GM19372 (cell line): ENCODE data around the gene GLI3.

Source experiments
- ATAC-seq: cut with Tn5 transposase; IDR thresholded peaks from one replicate; pipeline ENCODE4 v1.9.1; 2021; ENCODE audit warnings: mild to moderate bottlenecking, low read depth, moderate library complexity; ENCODE audit not compliant: unreplicated experiment

GLI3 gene

DNA sequence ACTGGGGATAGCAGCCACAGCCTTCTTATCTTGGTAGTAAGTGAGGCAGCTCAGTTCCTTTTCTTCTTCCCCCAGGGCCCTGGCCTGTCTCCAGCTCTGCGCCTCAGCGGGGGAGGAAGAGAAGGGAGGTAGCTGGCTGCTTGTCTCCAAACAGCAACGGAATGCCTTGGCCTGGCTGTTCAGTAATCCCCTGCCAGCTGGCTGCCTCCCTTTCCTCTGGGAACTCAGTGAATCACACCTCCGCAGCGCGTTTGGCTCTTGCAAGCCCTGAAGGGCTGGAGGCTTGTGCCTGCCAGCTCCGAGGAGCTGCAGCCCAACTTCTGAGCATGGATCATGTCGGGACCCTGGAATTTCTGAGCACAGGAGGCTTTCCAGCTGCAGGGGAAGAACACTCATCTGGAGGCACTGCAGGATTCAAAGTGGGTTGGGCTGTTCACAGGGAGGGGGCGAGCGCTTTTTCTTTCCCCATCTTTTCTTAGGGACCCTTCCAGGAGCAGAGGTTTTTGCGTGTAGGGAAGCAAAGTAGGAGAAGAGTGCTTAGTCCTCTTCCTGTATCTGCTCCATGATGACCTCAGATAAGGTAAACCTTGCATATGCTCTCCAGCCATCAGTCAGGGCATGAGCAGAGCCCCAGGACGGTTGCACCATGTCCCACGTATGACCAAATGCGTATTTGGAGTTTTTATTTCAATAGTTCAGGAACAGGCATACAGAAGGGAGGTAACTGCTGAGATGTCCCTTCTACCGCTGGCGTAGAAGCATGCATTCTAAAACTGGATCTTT, 280.9 kb downstream of the GLI3 start:
- ATAC-seq: no peak

DNA sequence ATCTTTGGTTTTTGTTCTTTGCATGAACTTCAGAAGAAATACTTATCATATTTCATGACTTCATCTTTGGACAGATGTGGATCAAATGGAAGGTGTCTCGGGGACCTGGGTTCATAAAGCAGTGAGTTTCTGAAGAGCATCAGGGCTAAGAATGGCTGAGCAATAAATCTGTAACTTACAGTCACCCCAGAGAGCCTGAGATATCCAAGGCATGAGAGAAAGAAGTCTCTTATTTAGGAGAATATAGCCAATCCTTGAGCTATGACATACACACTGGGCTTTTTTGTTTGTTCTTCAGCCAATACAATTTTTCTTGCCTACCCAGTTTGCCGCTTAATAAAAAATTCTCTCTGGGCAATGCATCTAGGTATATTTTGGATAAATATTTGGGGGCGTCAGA, 281.6 kb downstream of the GLI3 start:
- no peak for ATAC-seq

- ATAC-seq: no peak
Measured at GRCh38 chr7:41954976-41955375, 282.0 kb downstream of the GLI3 start.

DNA sequence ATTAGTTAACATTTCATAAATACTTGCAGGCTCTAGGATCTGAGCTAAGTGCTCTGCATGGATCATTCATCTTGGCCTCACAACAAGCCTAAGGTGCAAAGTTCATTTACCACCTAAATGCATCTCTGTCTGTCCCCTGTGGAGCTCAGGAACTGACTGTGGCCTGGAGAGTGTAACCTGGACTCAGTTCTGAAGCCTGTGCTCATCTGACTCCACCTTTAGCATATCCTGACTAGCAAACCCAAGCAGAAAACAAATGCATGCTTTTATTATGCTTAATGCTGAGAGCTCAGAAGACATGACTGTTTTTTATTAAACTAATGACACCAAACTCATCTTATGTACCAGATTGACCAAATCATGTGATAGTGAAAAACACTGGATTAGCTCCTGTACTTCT, 288.5 kb downstream of the GLI3 start:
- ATAC-seq: no peak

GRCh38 chr7:41943094-41943577, 293.9 kb downstream of the GLI3 start:
- peak; percentile 91 for ATAC-seq

DNA sequence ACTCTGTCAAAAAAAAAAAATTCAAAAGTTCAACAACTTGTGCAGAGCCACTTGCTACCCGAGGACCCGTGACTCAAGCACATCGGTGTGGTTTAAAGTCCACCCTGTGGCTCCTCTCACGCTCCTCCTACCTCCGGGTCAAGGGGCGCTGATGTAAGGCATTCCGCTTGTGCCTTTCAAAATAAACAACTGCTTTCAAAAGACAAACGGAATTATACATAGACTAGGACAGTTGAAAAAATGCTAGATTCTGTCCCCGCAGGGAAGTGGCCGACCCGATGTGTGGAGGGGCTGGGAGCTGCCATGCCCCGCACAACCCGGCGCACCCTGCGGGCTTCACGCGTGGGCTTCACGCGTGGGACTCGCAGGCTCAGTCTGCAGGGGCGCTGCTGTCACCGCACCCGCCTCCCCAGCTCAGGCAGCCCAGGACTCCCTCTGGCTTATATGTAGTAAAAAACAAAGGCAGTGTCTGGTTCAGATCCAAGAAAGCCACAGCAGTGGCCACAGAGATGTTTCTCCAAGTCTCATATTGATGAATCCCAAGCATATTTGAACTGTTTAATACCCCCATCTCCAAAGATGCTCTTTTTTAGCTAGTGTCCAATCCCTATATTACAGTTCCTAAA, 294.4 kb downstream of the GLI3 start:
- ATAC-seq: no peak

GRCh38 chr7:41940760-41941343, 296.2 kb downstream of the GLI3 start:
- ATAC-seq: peak; percentile 72

DNA sequence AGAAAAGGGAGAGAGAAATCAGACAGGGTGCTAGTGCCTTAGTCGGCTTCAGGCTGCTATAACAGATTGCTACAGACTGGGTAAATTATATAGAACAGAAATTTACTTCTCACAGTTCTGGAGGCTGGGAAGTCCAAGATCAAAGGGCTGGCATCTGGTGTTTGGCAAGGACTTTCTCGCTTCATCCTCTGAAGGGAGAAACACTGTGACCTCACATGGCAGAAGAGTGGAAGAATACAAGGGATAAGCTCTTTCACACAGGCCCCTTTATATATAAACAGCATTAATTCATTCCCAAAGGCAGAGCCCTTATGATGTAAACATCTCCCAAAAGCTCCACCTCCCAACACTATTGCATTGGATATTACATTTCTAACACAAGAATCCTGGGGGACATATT, 298.6 kb downstream of the GLI3 start:
- ATAC-seq: no peak

DNA sequence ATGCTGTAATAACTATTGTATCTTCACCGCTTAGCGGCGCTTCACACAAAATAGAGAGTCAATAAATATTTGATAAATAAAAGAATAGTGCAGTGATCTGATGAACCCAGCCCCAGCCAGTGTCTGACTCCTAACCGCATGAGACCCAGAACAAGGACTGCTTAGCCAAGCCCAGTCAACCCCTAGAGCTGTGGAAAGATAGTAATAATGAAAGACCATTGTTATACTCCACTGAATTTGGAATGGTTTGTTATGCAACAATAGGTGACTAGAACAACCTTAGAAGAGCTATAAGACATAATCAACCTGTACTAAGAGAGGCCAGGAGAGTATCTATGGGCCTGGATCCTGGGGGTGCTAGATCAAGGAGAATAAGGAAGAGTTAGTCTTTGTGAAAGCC, 303.6 kb downstream of the GLI3 start:
- no peak for ATAC-seq

DNA sequence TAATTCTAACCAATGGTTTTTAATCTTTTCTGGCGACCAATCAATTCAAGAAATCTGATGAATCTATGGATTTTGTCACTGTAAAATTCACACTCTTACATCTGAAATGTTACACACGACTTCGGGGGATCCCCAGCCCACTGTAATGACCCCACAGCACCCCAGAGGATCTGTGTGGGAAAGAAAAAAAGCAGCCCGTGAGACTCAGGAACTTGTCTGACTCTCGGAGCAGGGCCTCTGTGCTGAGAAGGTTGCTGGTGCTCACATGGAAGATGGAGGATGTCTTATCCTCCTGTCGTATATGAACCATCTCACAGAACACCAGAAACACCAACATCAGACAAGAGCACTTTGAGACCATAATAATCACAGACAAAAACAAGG, 305.8 kb downstream of the GLI3 start:
- ATAC-seq: no peak

GRCh38 chr7:41930538-41931262, 306.3 kb downstream of the GLI3 start:
- ATAC-seq: no peak

- no peak for ATAC-seq
Measured at GRCh38 chr7:41928781-41929180, 308.2 kb downstream of the GLI3 start.

- ATAC-seq: no peak
Measured at GRCh38 chr7:41928166-41928565, 308.8 kb downstream of the GLI3 start.

- ATAC-seq: no peak
Measured at GRCh38 chr7:41927380-41927779, 309.6 kb downstream of the GLI3 start.

- no peak for ATAC-seq
Measured at GRCh38 chr7:41925946-41926345, 311.1 kb downstream of the GLI3 start.

DNA sequence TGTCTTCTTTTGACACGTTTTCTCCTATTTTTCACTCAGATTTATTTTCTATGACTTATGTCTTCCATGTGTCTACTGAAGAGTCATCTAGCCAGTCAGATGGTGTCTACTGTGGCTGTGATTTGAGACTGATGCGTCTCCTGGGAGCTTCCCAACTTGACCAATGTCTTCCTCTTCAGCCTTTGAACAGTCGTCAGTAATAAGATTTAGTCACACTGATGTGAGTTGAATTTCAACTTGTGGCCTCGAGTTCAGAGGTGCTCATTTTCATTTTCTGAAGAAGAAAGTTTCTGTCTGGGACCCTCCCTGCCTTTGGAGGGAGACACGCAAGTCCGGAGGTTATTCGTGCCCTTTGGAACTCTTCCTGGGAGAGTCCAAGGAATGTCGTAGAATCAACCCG, 312.2 kb downstream of the GLI3 start:
- ATAC-seq: no peak

DNA sequence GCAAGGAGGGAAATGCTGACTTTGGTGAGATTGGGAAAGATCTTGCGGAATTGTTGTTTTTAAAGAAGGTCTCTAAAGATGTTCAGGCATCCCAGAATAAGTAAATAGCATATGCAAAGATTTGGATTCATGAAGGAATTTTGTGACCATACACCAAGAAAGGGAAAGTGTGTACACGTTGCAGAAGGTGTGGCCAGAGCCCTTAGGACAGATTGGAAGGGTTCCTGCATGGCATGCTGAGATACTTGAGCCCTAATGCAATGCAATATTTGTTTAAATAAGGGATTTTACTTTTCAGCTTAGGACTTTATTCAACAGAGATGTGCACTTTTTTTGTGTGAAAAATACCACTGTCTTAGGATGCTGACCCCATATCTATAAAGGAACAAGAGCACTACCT, 314.6 kb downstream of the GLI3 start:
- no peak for ATAC-seq

DNA sequence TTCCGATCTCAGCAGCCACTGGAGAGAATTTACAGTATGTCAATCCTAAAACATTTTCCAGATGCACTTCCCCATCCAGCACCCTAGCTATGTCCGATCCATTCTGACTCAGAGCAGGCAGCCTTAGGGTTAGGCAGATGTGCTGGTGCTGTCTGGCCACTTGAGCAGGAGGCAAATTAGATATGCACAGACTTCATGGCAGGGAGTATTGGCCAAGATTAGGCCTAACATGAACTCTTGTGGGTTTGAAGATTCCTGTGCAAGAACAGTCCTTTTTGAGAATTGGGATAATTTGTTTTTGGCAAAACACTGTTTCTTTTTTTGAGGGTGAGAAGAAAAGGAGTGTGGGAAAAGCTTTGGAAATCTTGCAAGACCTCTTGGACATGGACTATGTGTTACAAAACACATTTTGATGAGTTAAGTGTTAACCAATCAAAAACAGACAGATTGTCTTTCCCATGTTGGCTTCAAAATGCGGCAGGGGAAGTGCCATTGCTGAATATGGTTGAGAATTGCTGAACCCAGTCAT, 315.5 kb downstream of the GLI3 start:
- no peak for ATAC-seq

DNA sequence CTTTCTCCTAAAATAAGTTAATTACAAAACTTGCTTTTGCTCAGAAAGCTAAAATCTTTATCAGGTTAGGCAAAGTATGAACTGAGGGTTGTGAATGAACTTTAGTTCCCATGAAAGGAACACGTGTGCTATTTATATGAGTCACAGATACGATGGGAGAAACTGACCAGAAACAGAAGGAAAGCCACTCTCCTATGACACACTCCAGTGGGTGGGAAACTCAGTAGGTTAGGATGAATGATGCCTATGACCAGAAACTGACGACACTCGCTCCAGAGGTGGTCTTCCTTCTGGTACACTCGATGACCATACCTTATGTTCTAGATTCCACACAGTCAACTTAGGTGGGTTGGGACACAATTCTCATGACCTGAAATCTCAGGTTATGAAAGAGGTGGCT, 318.4 kb downstream of the GLI3 start:
- no peak for ATAC-seq

GRCh38 chr7:41916450-41916927, 320.5 kb downstream of the GLI3 start:
- no peak for ATAC-seq

DNA sequence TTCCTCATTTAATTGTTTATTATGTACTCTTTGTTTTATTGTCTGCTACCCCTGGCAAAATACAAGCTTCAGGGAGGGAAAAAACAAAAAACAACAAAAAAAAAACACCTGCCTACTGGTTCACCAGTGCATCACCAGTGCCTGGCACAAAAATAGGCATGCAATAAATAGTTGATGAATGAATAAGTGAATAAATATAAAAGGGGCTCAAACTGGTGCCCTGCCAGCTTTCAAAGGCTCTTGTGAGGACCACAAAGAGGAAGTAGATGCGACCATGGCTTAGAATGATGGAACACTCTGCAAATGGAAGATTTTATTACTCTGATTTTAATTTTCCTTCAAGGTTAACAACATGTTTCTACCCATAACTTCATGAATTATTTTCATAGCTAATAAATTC, 321.1 kb downstream of the GLI3 start:
- ATAC-seq: no peak
